ENCODE data around the gene CERT1.

DNA sequence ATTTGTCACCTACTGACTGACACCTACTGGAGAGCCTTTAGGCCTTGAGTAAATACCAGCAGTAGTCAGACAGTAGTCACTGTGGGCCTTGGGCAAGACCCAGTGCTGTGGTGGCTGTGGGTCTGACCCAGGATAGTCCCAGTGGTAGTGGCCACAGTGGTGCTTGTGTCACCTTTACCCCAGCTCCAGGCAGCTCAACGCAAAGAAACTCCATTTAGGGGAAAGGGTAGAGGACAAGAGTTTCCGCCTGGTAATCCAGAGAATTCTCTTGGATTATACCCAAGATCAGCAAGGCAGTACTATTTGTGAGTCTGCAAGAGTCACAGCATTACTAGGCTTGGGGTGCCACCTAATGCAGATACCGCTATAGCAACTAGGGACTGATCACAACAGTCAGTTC is 28.9 kb downstream of the CERT1 start:
- TF ChIP-seq, protein P1, sequence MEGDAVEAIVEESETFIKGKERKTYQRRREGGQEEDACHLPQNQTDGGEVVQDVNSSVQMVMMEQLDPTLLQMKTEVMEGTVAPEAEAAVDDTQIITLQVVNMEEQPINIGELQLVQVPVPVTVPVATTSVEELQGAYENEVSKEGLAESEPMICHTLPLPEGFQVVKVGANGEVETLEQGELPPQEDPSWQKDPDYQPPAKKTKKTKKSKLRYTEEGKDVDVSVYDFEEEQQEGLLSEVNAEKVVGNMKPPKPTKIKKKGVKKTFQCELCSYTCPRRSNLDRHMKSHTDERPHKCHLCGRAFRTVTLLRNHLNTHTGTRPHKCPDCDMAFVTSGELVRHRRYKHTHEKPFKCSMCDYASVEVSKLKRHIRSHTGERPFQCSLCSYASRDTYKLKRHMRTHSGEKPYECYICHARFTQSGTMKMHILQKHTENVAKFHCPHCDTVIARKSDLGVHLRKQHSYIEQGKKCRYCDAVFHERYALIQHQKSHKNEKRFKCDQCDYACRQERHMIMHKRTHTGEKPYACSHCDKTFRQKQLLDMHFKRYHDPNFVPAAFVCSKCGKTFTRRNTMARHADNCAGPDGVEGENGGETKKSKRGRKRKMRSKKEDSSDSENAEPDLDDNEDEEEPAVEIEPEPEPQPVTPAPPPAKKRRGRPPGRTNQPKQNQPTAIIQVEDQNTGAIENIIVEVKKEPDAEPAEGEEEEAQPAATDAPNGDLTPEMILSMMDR (IDR thresholded peaks at IDR 0.05) = no peak
- TF ChIP-seq POLR2AphosphoS5 (IDR thresholded peaks at IDR 0.05) (no peak), POLR2A (IDR thresholded peaks at IDR 0.05; ENCODE audit: low read depth) (no peak)

Measured in esophagus muscularis mucosa (tissue), 3 donors.